H1 (cell line): ENCODE measurements around the gene PPP1R27.

Experiments used
- ATF2 ChIP-seq: IDR thresholded peaks from 2 replicates; pipeline ENCODE4 v1.6.1; 2012; ENCODE audit warnings: low read length, inconsistent platforms
- CTCF ChIP-seq, 3 experiments: IDR thresholded peaks; 1 replicate in 2 of 3; 2 replicates in 1 of 3; pipeline versions ENCODE4 v1.5.1 to v1.6.1; 2011; ENCODE audit warnings: low read length in 3 of 3, mild to moderate bottlenecking in 3 of 3, inconsistent platforms in 2 of 3, low read depth in 1 of 3, moderate library complexity in 1 of 3; ENCODE audit not compliant: insufficient read depth in 1 of 3; ENCODE audit errors: control extremely low read depth in 1 of 3
- EGR1 ChIP-seq: IDR thresholded peaks from 2 replicates; pipeline ENCODE4 v1.6.1; 2011; ENCODE audit warnings: low read depth, low read length, borderline replicate concordance
- EP300 ChIP-seq, 2 experiments: IDR thresholded peaks; 1 replicate in 1 of 2; 2 replicates in 1 of 2; pipeline ENCODE4 v1.6.1; 2011 to 2012; ENCODE audit warnings: low read depth in 2 of 2, low read length in 2 of 2, mild to moderate bottlenecking in 2 of 2, borderline replicate concordance in 1 of 2, inconsistent platforms in 1 of 2, moderate library complexity in 1 of 2
- GTF2F1 ChIP-seq: IDR thresholded peaks from 2 replicates; pipeline ENCODE4 v1.6.1; 2012; ENCODE audit warnings: low read depth, low read length, improper control_type of control experiment, borderline replicate concordance
- JUN ChIP-seq: IDR thresholded peaks from 2 replicates; pipeline ENCODE4 v1.6.1; 2011; ENCODE audit warnings: low read depth, mild to moderate bottlenecking, improper control_type of control experiment, low read length
- POLR2A ChIP-seq, 2 experiments: IDR thresholded peaks; 1 replicate in 1 of 2; 2 replicates in 1 of 2; pipeline ENCODE4 v1.6.1; 2011; ENCODE audit warnings: low read depth in 2 of 2, low read length in 2 of 2, mild to moderate bottlenecking in 2 of 2; ENCODE audit errors: control extremely low read depth in 1 of 2
- POLR2AphosphoS5 ChIP-seq: IDR thresholded peaks from 2 replicates; pipeline ENCODE4 v1.6.1; 2011; ENCODE audit warnings: low read depth, low read length
- RAD21 ChIP-seq, 2 experiments: IDR thresholded peaks in 1 of 2; conservative IDR thresholded peaks in 1 of 2; 2 replicates each; pipeline ENCODE4 v1.6.1; 2011; ENCODE audit warnings: low read depth in 2 of 2, low read length in 2 of 2, improper control_type of control experiment in 1 of 2, inconsistent platforms in 1 of 2, mild to moderate bottlenecking in 1 of 2, moderate library complexity in 1 of 2
- SP4 ChIP-seq: IDR thresholded peaks from 2 replicates; pipeline ENCODE4 v1.6.1; 2012; ENCODE audit warnings: low read length, inconsistent platforms
- TAF1 ChIP-seq: IDR thresholded peaks from 2 replicates; pipeline ENCODE4 v1.6.1; 2011; ENCODE audit warnings: mild to moderate bottlenecking, low read depth, low read length
- TCF12 ChIP-seq: IDR thresholded peaks from 2 replicates; pipeline ENCODE4 v1.6.1; 2011; ENCODE audit warnings: low read depth, mild to moderate bottlenecking, low read length
- YY1 ChIP-seq: IDR thresholded peaks from 2 replicates; pipeline ENCODE4 v1.6.1; 2011; ENCODE audit warnings: low read depth, mild to moderate bottlenecking, low read length
- ZNF274 ChIP-seq: IDR thresholded peaks from 2 replicates; pipeline ENCODE4 v1.7.0; 2012; ENCODE audit warnings: low read length, borderline replicate concordance; ENCODE audit errors: extremely low read depth

- TF ChIP-seq CTCF (IDR thresholded peaks at IDR 0.05; ENCODE audit: control extremely low read depth in 1 of 3, insufficient read depth in 1 of 3, low read depth in 1 of 3, low read length in 3 of 3): no peak
- no peak for TF ChIP-seq ZNF274
- no peak for TF ChIP-seq EP300 (IDR thresholded peaks at IDR 0.05; ENCODE audit: borderline replicate concordance in 1 of 2, low read depth in 2 of 2, low read length in 2 of 2)
- TF ChIP-seq TCF12: no peak
- TF ChIP-seq JUN: no peak
- TF ChIP-seq TAF1: no peak
- TF ChIP-seq ATF2: no peak
- no peak for TF ChIP-seq POLR2A (IDR thresholded peaks at IDR 0.05; ENCODE audit: control extremely low read depth in 1 of 2, low read depth in 2 of 2, low read length in 2 of 2)
- no peak for TF ChIP-seq GTF2F1
- no peak for TF ChIP-seq SP4
- no peak for TF ChIP-seq EGR1
- TF ChIP-seq YY1: no peak
- TF ChIP-seq RAD21 (IDR thresholded peaks at IDR 0.05 in 1 of 2, conservative IDR thresholded peaks at IDR 0.05 in 1 of 2; ENCODE audit: low read depth in 2 of 2, low read length in 2 of 2): no peak
- TF ChIP-seq POLR2AphosphoS5: no peak
Observed at GRCh38 chr17:81808778-81809555, 25.9 kb downstream of the PPP1R27 start.
